Measurements from ENCODE around the gene SPAG6.

DNA sequence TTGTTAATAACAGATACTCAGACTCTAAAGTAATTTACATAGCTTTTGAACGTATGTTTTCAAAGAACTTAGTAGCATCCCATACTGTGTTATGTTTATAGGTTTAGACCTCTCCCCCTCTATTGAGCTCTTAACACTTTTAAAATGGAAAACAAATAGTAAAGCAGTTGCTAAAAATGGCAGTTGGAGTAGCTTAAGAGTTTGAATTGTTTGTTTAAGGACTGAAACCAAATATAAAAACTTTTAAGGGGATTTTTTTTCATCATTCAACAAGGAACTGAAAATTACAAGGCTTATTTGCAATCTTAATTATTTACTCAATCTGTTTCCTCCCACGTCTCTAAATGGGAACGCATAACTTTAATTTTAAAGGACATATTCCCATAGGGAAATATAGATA, 1.6 kb upstream of the SPAG6 start:
- TF ChIP-seq, protein P1, sequence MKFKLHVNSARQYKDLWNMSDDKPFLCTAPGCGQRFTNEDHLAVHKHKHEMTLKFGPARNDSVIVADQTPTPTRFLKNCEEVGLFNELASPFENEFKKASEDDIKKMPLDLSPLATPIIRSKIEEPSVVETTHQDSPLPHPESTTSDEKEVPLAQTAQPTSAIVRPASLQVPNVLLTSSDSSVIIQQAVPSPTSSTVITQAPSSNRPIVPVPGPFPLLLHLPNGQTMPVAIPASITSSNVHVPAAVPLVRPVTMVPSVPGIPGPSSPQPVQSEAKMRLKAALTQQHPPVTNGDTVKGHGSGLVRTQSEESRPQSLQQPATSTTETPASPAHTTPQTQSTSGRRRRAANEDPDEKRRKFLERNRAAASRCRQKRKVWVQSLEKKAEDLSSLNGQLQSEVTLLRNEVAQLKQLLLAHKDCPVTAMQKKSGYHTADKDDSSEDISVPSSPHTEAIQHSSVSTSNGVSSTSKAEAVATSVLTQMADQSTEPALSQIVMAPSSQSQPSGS (IDR thresholded peaks at IDR 0.05; ENCODE audit: low read length): no peak
- TF ChIP-seq CHD2 (IDR thresholded peaks at IDR 0.05; ENCODE audit: low read length) (no peak), POLR2A (IDR thresholded peaks at IDR 0.05; ENCODE audit: control extremely low read depth in 1 of 2, low read depth in 2 of 2, low read length in 2 of 2) (no peak), EZH2 (IDR thresholded peaks at IDR 0.05; ENCODE audit: low read depth, low read length, severe bottlenecking) (no peak), RAD21 (IDR thresholded peaks at IDR 0.05 in 1 of 2, conservative IDR thresholded peaks at IDR 0.05 in 1 of 2; ENCODE audit: low read depth in 2 of 2, low read length in 2 of 2) (no peak), TEAD4 (IDR thresholded peaks at IDR 0.05; ENCODE audit: low read depth, low read length) (no peak)
- TF ChIP-seq, protein P2, sequence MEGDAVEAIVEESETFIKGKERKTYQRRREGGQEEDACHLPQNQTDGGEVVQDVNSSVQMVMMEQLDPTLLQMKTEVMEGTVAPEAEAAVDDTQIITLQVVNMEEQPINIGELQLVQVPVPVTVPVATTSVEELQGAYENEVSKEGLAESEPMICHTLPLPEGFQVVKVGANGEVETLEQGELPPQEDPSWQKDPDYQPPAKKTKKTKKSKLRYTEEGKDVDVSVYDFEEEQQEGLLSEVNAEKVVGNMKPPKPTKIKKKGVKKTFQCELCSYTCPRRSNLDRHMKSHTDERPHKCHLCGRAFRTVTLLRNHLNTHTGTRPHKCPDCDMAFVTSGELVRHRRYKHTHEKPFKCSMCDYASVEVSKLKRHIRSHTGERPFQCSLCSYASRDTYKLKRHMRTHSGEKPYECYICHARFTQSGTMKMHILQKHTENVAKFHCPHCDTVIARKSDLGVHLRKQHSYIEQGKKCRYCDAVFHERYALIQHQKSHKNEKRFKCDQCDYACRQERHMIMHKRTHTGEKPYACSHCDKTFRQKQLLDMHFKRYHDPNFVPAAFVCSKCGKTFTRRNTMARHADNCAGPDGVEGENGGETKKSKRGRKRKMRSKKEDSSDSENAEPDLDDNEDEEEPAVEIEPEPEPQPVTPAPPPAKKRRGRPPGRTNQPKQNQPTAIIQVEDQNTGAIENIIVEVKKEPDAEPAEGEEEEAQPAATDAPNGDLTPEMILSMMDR (IDR thresholded peaks at IDR 0.05; ENCODE audit: control extremely low read depth in 1 of 3, insufficient read depth in 1 of 3, low read depth in 1 of 3, low read length in 3 of 3): no peak

All from H1 (cell line).